Measurements from ENCODE around the gene IFITM1. TPM values are rescaled to one million over a fixed set of nuclear protein-coding genes. Genes with fewer than 3 reads are reported as not detected.

Gene IFITM1
- total and polyA plus RNA-seq, 8 donors = 10.0 to 54.5 (median 26.4) TPM

GRCh38 chr11:282630-283360 lies 31.0 kb upstream of the IFITM1 start:
- peaks cover 0 to 20% (median 0%) of the 10 kb centered on the region in 3 donors for H3K4me1 ChIP-seq
- H3K27ac ChIP-seq = no peak overlapping the region
- no peak for FAIRE-seq
- ATAC-seq = no peak
- 36 to 43% methylated on average over 10 to 13 of the region's 13 CpGs for WGBS, 2 donors
- intact Hi-C loops (cut with DNase I) = no loop called here
- H3K27me3 ChIP-seq = peaks cover 0 to 32% (median 14%) of the 10 kb centered on the region in 4 donors
- DNase-seq = peak in 4 of 6 donors; percentile 10 to 45 (median 36)
- no peaks in the 10 kb centered on the region for H3K9me3 ChIP-seq
- no peaks in the 10 kb centered on the region for H3K36me3 ChIP-seq
- no peak overlapping the region for H3K4me3 ChIP-seq
- no peak for TF ChIP-seq CTCF (IDR thresholded peaks at IDR 0.05)

GRCh38 chr11:283405-284104 lies 30.3 kb upstream of the IFITM1 start:
- Histone ChIP-seq H3K4me1 (peaks cover 0 to 20% (median 0%) of the 10 kb centered on the region in 3 donors), H3K36me3 (no peaks in the 10 kb centered on the region), H3K9me3 (no peaks in the 10 kb centered on the region), H3K27ac (no peak overlapping the region), H3K4me3 (no peak overlapping the region), H3K27me3 (peaks cover 0 to 32% (median 14%) of the 10 kb centered on the region in 4 donors)
- intact Hi-C loops (cut with DNase I) = no loop called here
- WGBS, 2 donors = 84 to 88% methylated on average over 19 to 23 of the region's 23 CpGs
- TF ChIP-seq CTCF (IDR thresholded peaks at IDR 0.05) = no peak
- no peak for ATAC-seq
- no peak for FAIRE-seq
- peak in 1 of 6 donors; percentile 3 for DNase-seq

- no peaks in the 10 kb centered on the region for H3K36me3 ChIP-seq
- no peak overlapping the region for H3K27ac ChIP-seq
- H3K4me3 ChIP-seq = no peak overlapping the region
- ATAC-seq (no peak), DNase-seq (peak in 5 of 6 donors; percentile 10 to 79 (median 53)), FAIRE-seq (no peak)
- no peaks in the 10 kb centered on the region for H3K9me3 ChIP-seq
- peaks cover 0 to 32% (median 14%) of the 10 kb centered on the region in 4 donors for H3K27me3 ChIP-seq
- 88 to 90% methylated on average over 24 of the region's 24 CpGs for WGBS, 2 donors
- peaks cover 0 to 19% (median 0%) of the 10 kb centered on the region in 3 donors for H3K4me1 ChIP-seq
- TF ChIP-seq CTCF (IDR thresholded peaks at IDR 0.05) = no peak
- intact Hi-C loops (cut with DNase I) = no loop called here
These were observed 29.5 kb upstream of the IFITM1 start for GRCh38 chr11:284105-285020.

GRCh38 chr11:285021-285893 lies 28.6 kb upstream of the IFITM1 start:
- Histone ChIP-seq H3K36me3 (no peaks in the 10 kb centered on the region), H3K27ac (no peak overlapping the region), H3K27me3 (peaks cover 0 to 29% (median 11%) of the 10 kb centered on the region in 4 donors), H3K4me1 (peaks cover 0 to 10% (median 0%) of the 10 kb centered on the region in 3 donors), H3K9me3 (no peaks in the 10 kb centered on the region), H3K4me3 (no peak overlapping the region)
- intact Hi-C loops (cut with DNase I) = no loop called here
- FAIRE-seq (no peak), DNase-seq (peak in 5 of 6 donors; percentile 9 to 73 (median 43)), ATAC-seq (no peak)
- TF ChIP-seq CTCF (IDR thresholded peaks at IDR 0.05) = no peak
- WGBS, 2 donors = 86 to 88% methylated on average over 24 to 29 of the region's 29 CpGs
